ENCODE data around the gene RING1.

DNA sequence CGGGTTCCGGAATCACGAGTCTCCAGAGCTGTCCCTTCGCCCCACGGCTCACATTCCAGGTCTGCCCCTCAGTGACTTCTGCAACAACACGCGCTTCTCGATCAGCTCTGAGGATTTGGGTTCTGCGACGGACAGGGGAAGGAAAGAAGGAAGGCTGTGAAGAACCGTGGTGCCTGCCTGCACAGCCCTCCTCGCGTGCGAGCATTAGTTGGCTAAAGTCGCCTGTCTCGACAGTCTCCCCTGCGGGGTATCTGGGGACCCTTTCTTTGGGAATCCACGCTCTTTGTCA lies 40.3 kb downstream of the RING1 start:
- TF ChIP-seq POLR2AphosphoS5 (IDR thresholded peaks at IDR 0.05; ENCODE audit: low read depth, low read length) = no peak
- TF ChIP-seq TAF1 (IDR thresholded peaks at IDR 0.05; ENCODE audit: borderline replicate concordance, insufficient read depth, low read length) = no peak
- TF ChIP-seq, protein P1, sequence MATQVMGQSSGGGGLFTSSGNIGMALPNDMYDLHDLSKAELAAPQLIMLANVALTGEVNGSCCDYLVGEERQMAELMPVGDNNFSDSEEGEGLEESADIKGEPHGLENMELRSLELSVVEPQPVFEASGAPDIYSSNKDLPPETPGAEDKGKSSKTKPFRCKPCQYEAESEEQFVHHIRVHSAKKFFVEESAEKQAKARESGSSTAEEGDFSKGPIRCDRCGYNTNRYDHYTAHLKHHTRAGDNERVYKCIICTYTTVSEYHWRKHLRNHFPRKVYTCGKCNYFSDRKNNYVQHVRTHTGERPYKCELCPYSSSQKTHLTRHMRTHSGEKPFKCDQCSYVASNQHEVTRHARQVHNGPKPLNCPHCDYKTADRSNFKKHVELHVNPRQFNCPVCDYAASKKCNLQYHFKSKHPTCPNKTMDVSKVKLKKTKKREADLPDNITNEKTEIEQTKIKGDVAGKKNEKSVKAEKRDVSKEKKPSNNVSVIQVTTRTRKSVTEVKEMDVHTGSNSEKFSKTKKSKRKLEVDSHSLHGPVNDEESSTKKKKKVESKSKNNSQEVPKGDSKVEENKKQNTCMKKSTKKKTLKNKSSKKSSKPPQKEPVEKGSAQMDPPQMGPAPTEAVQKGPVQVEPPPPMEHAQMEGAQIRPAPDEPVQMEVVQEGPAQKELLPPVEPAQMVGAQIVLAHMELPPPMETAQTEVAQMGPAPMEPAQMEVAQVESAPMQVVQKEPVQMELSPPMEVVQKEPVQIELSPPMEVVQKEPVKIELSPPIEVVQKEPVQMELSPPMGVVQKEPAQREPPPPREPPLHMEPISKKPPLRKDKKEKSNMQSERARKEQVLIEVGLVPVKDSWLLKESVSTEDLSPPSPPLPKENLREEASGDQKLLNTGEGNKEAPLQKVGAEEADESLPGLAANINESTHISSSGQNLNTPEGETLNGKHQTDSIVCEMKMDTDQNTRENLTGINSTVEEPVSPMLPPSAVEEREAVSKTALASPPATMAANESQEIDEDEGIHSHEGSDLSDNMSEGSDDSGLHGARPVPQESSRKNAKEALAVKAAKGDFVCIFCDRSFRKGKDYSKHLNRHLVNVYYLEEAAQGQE (IDR thresholded peaks at IDR 0.05; ENCODE audit: insufficient read depth in 1 of 2, low read depth in 2 of 2, low read length in 2 of 2) = no peak

Measured in PFSK-1 (cell line).